ENCODE data around the gene WWOX. TPM values are rescaled to one million over a fixed set of nuclear protein-coding genes. Genes with fewer than 3 reads are reported as not detected.

WWOX gene
- total and polyA plus RNA-seq, 2 experiments from 2014 or later = 22.1 to 123 TPM

DNA sequence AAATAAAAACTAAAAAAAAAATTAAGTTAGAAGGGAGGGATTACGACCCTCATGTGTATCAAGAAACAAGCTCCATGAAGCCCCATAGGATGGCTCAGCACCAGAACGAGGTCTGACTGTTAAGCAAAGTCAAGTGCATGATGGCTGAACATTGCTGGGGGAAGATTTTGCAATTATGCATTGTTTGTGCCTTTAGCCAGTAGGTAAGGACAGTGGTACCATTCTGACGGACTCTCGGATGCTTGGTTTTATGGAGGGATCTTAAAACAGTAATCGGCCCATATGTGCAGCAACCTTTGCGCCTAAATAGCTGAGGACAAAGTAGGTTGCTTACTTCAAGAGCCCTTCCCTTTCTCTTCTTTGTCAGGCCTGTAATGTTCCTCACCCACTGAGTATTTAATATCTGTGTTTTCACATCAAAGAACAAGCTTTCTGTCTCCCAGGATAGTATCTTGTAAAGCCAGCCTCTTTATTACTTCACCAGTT lies 186.0 kb downstream of the WWOX start:
- Histone ChIP-seq H3K4me1 (ENCODE audit: low read depth) (no peaks in the 10 kb centered on the region), H3K27me3 (no peaks in the 10 kb centered on the region), H3K9me3 (ENCODE audit: low read depth) (no peaks in the 10 kb centered on the region), H3K4me3 (no peak overlapping the region), H3K27ac (no peak overlapping the region), H3K36me3 (no peaks in the 10 kb centered on the region)
- DNase-seq (ENCODE audit: low read depth in 1 of 2, low spot score in 1 of 2) = no peak
- TF ChIP-seq, protein P1, sequence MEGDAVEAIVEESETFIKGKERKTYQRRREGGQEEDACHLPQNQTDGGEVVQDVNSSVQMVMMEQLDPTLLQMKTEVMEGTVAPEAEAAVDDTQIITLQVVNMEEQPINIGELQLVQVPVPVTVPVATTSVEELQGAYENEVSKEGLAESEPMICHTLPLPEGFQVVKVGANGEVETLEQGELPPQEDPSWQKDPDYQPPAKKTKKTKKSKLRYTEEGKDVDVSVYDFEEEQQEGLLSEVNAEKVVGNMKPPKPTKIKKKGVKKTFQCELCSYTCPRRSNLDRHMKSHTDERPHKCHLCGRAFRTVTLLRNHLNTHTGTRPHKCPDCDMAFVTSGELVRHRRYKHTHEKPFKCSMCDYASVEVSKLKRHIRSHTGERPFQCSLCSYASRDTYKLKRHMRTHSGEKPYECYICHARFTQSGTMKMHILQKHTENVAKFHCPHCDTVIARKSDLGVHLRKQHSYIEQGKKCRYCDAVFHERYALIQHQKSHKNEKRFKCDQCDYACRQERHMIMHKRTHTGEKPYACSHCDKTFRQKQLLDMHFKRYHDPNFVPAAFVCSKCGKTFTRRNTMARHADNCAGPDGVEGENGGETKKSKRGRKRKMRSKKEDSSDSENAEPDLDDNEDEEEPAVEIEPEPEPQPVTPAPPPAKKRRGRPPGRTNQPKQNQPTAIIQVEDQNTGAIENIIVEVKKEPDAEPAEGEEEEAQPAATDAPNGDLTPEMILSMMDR (IDR thresholded peaks at IDR 0.05; ENCODE audit: low read depth, low read length) = no peak

DNA sequence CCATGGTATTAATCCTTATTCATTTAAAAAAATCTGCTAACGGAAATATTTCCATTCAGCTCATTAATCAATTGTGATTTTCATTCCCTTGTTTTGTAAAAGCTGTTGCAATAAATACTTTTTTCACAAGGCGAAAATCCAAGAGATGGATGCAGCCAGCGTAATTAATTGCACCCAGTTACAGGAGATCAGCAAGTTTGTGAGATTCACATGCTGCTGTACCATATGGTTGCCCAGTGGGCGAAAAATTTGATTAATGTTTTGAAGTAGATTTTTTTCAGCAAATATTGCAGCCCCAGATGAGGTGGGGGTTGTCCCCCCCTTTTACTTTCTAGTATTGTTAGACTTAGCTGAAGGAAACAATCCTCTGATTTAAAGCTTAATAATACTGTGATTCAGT lies 186.6 kb downstream of the WWOX start:
- no peak for DNase-seq (ENCODE audit: low read depth in 1 of 2, low spot score in 1 of 2)
- no peak overlapping the region for H3K4me3 ChIP-seq
- TF ChIP-seq, protein P1 (IDR thresholded peaks at IDR 0.05; ENCODE audit: low read depth, low read length) = no peak

DNA sequence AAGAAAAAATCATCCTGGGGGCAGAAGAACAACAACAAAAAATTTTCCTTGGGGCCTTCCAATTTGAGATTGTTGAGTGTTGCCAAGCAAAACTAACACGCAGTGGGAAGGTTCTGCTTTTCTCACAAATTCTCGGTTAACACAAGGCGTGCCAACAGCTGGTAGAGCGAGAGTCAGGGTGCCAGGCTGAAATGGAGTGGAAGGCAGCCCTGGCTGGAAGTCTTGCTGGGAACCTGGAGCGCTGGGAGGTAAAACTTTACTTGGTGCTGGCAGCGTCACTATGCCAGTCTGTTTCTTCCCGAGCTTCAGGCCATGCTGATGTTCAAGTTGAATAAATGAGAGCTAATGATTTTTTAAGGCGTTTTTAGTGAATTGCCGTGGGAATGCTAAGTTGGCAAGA lies 189.4 kb downstream of the WWOX start:
- Histone ChIP-seq H3K27me3 (no peaks in the 10 kb centered on the region), H3K4me1 (ENCODE audit: low read depth) (no peaks in the 10 kb centered on the region)

More for the DNA sequence above, 186.6 kb downstream of the WWOX start:
- Histone ChIP-seq H3K36me3 (no peaks in the 10 kb centered on the region), H3K27me3 (no peaks in the 10 kb centered on the region), H3K27ac (no peak overlapping the region), H3K9me3 (ENCODE audit: low read depth) (no peaks in the 10 kb centered on the region), H3K4me1 (ENCODE audit: low read depth) (no peaks in the 10 kb centered on the region)

DNA sequence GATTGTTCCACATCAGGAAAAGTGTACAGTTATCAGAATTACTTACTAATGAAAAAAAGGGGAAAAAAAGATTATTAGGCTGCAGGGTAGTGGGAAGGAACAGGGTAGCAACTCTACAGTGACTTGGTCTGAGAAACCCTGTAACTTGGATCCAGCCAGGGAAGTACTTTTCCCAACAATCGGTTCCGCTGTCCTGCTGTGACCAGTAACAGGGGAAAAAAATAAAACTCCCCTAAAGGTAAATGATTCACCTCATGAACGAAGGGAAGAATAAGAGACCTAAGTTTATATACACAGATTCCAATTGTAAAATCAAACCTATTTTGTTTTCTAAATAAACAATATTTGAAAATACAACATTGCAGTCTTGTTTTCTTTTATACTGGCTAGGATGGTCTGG lies 189.9 kb downstream of the WWOX start:
- no peaks in the 10 kb centered on the region for H3K4me1 ChIP-seq (ENCODE audit: low read depth)
- no peaks in the 10 kb centered on the region for H3K9me3 ChIP-seq (ENCODE audit: low read depth)

More for the DNA sequence above, 189.4 kb downstream of the WWOX start:
- H3K9me3 ChIP-seq (ENCODE audit: low read depth) = no peaks in the 10 kb centered on the region
- no peak overlapping the region for H3K4me3 ChIP-seq
- TF ChIP-seq, protein P1 (IDR thresholded peaks at IDR 0.05; ENCODE audit: low read depth, low read length) = no peak
- H3K27ac ChIP-seq = no peak overlapping the region
- no peak for DNase-seq (ENCODE audit: low read depth in 1 of 2, low spot score in 1 of 2)
- no peaks in the 10 kb centered on the region for H3K36me3 ChIP-seq

DNA sequence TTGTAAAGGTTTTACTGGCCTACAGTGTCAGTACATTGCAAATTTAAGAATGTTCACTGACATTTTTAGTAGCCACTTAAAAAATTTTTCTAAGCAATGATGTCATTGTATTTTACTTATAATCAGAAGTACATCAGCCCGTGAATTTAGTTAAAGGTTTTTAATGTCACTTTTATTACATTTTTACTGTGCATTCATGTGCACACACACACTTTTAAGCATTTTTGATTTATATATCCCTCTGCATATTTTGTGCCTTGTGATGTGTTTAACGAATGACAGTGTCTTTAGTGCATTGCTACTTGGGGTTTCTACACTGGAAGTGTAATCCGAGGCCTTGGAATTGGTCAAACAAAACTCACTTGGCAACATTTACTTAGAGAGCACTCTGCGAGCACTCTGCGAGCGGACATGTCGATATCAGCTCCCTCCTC lies 190.4 kb downstream of the WWOX start:
- no peaks in the 10 kb centered on the region for H3K27me3 ChIP-seq
- TF ChIP-seq, protein P1 (IDR thresholded peaks at IDR 0.05; ENCODE audit: low read depth, low read length) = no peak
- no peaks in the 10 kb centered on the region for H3K4me1 ChIP-seq (ENCODE audit: low read depth)
- H3K4me3 ChIP-seq = no peak overlapping the region
- no peaks in the 10 kb centered on the region for H3K9me3 ChIP-seq (ENCODE audit: low read depth)
- H3K36me3 ChIP-seq = no peaks in the 10 kb centered on the region
- no peak for DNase-seq (ENCODE audit: low read depth in 1 of 2, low spot score in 1 of 2)
- H3K27ac ChIP-seq = no peak overlapping the region

More for the DNA sequence above, 189.9 kb downstream of the WWOX start:
- Histone ChIP-seq H3K27ac (no peak overlapping the region), H3K4me3 (no peak overlapping the region), H3K36me3 (no peaks in the 10 kb centered on the region), H3K27me3 (no peaks in the 10 kb centered on the region)
- DNase-seq (ENCODE audit: low read depth in 1 of 2, low spot score in 1 of 2) = no peak
- TF ChIP-seq, protein P1 (IDR thresholded peaks at IDR 0.05; ENCODE audit: low read depth, low read length) = no peak
